Measurements from ENCODE around the gene MORN3. TPM values are rescaled to one million over a fixed set of nuclear protein-coding genes. Genes with fewer than 3 reads are reported as not detected.

The MORN3 gene, protein sequence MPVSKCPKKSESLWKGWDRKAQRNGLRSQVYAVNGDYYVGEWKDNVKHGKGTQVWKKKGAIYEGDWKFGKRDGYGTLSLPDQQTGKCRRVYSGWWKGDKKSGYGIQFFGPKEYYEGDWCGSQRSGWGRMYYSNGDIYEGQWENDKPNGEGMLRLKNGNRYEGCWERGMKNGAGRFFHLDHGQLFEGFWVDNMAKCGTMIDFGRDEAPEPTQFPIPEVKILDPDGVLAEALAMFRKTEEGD
- total RNA-seq: 0.56 and 0.58 TPM in 2 replicates

DNA sequence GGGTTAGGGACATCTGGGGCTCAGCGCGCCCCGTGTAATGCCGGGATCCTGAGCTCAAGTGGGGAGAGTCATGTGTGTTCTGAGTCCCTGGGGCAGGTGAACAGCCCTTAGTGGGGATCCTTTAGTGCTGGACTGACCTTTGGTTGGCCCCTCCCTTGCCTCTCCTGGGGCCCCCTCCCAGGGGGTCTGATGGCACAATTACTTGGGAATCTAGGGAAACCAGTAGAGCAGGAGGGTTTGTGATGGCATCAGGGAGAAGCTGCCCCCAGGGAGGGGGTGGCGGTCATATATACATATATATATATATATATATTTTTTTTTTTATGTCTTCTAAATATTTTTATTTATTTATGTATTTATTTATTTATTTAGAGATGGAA is at the start of gene MORN3:
TSS of gene MORN3 (minus strand) at position 134 of the 380 bp plus-strand sequence. CDS start 171 bp downstream, outside the sequence.

DNA sequence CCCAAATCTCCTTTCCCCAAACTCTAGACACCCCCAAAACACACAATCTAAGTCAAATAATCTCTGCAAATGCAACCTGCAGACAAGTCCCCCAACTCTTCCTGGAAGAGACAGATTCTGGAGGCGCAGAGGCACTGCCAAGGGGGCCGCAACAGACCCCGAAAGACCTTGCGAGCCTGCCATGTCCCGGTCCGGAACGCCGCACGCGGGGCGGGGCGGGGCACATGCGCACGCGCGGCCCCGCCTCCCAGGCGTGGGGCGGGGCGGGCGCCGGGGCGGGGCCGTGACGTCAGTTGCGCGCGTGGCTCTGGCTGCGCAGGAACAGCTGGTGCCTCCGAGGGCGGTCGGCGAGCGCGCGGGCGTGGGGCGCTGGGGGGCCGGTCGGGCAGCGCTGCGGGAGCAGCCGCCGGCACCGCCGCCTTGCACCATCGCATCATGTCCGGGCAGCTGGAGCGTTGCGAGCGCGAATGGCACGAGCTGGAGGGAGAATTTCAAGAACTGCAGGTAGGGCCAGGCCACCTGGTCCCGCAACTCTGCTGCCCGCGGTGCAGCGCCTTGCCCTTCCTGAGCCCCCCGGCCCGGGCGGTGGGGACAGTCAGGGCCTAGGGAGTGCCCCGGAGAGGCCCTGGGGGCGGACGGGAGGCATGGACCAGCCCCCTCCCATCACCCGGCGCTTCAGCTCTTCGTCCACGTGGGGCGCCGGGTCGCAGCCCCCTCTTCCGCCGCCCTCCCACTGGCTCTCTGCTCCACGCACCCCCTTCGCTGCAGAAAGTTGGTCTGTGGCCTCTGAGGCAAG is 43.2 kb upstream of the MORN3 start, which contains the start of gene TMEM120B:
TSS of gene TMEM120B (plus strand) at position 292 of the 796 bp plus-strand sequence. CDS start at position 436, 144 bp downstream.

DNA sequence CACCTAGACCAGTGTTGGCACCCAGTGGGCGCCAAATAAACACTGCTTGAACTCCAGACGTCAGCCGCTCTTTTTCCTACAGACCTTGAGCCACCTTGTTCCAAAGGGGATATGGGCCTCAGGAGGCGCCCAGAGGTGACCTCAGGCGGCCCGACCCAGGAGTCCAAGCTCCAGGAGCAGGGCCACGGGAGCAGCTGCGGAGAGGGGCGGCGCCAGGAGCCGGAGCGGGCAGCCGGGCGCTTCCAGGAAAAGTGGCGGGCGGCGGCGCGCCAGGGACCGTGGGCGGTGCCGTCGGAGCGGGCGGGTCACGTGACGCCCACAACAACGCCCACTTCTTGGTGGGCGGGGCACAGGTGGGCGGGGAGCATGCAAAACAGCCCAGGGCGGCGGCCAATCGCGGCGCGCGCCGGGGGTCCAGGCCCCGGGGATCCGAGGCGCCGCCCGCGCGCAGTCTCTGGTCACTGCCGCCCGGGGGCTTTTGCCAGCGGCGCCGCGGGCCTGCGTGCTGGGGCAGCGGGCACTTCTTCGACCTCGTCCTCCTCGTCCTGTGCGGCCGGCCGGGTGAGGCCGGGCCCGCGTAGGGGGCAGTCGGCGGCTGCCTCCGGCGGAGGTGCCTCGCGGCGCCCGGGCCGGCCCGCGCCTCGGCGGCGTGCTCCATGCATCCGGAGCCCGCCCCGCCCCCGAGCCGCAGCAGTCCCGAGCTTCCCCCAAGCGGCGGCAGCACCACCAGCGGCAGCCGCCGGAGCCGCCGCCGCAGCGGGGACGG is 43.2 kb downstream of the MORN3 start, which contains the start of gene ORAI1:
TSS of gene ORAI1 (plus strand) at position 444 of the 766 bp plus-strand sequence.

Other genes with a start within 250 kb of the MORN3 start
- 23.6 and 23.7 TPM in 2 replicates for gene KDM2B, start 88.6 kb downstream of the MORN3 start, total RNA-seq
- 4.8 and 9.0 TPM in 2 replicates for gene ORAI1, start 43.1 kb downstream of the MORN3 start, total RNA-seq
- 10.7 and 12.8 TPM in 2 replicates for gene TMEM120B, start 43.1 kb upstream of the MORN3 start, total RNA-seq
- gene RHOF, start 124.0 kb upstream of the MORN3 start, total RNA-seq: 3.1 and 3.6 TPM in 2 replicates
- 1.1 and 1.7 TPM in 2 replicates for gene SETD1B, start 134.4 kb upstream of the MORN3 start, total RNA-seq
- 0.28 TPM in 1 of 2 replicates, not detected in the other for gene HPD, start 189.2 kb upstream of the MORN3 start, total RNA-seq
- gene PSMD9, start 219.1 kb upstream of the MORN3 start, total RNA-seq: 33.8 and 84.5 TPM in 2 replicates
- gene CFAP251, start 248.9 kb upstream of the MORN3 start, total RNA-seq: 3.8 and 4.2 TPM in 2 replicates

Data from regular cardiac myocyte (primary cell).